GM21528 (cell line): ENCODE results near the gene JAKMIP2.

Experiments
- ATAC-seq: cut with Tn5 transposase; IDR thresholded peaks from one replicate; pipeline ENCODE4 v1.9.1; 2021; ENCODE audit warnings: mild to moderate bottlenecking, moderate library complexity; ENCODE audit not compliant: unreplicated experiment, low FRiP score

The JAKMIP2 gene

GRCh38 chr5:147704544-147704943 is 78.0 kb downstream of the JAKMIP2 start:
- no peak for ATAC-seq

- no peak for ATAC-seq
Measured at GRCh38 chr5:147701468-147701867, 81.1 kb downstream of the JAKMIP2 start.

GRCh38 chr5:147699496-147700088 is 82.9 kb downstream of the JAKMIP2 start:
- ATAC-seq = no peak

- no peak for ATAC-seq
Measured at GRCh38 chr5:147697380-147697779, 85.1 kb downstream of the JAKMIP2 start.

GRCh38 chr5:147694772-147695171 is 87.8 kb downstream of the JAKMIP2 start:
- ATAC-seq = no peak

- no peak for ATAC-seq
Measured at GRCh38 chr5:147693233-147693632, 89.3 kb downstream of the JAKMIP2 start.

- no peak for ATAC-seq
Measured at GRCh38 chr5:147691130-147691529, 91.4 kb downstream of the JAKMIP2 start.

- ATAC-seq = no peak
Measured at GRCh38 chr5:147690595-147690994, 91.9 kb downstream of the JAKMIP2 start.

- ATAC-seq = no peak
Measured at GRCh38 chr5:147689426-147689825, 93.1 kb downstream of the JAKMIP2 start.

GRCh38 chr5:147688656-147689356 is 93.7 kb downstream of the JAKMIP2 start:
- ATAC-seq = no peak

- ATAC-seq = no peak
Measured at GRCh38 chr5:147687118-147687517, 95.4 kb downstream of the JAKMIP2 start.

- no peak for ATAC-seq
Measured at GRCh38 chr5:147686421-147686820, 96.1 kb downstream of the JAKMIP2 start.

- ATAC-seq = no peak
Measured at GRCh38 chr5:147685993-147686392, 96.5 kb downstream of the JAKMIP2 start.

GRCh38 chr5:147675168-147675567 is 107.4 kb downstream of the JAKMIP2 start:
- no peak for ATAC-seq

- no peak for ATAC-seq
Measured at GRCh38 chr5:147674411-147674810, 108.1 kb downstream of the JAKMIP2 start.

GRCh38 chr5:147673791-147674190 is 108.7 kb downstream of the JAKMIP2 start:
- no peak for ATAC-seq

- ATAC-seq = no peak
Measured at GRCh38 chr5:147673266-147673665, 109.3 kb downstream of the JAKMIP2 start.

GRCh38 chr5:147671365-147671764 is 111.2 kb downstream of the JAKMIP2 start:
- ATAC-seq = no peak

GRCh38 chr5:147670815-147671214 is 111.7 kb downstream of the JAKMIP2 start:
- ATAC-seq = no peak

- ATAC-seq = no peak
Measured at GRCh38 chr5:147669169-147669869, 113.2 kb downstream of the JAKMIP2 start.

GRCh38 chr5:147668385-147668784 is 114.1 kb downstream of the JAKMIP2 start:
- no peak for ATAC-seq

- no peak for ATAC-seq
Measured at GRCh38 chr5:147667363-147667762, 115.2 kb downstream of the JAKMIP2 start.
